Measurements from ENCODE around the gene POLR2I.

The POLR2I gene

DNA sequence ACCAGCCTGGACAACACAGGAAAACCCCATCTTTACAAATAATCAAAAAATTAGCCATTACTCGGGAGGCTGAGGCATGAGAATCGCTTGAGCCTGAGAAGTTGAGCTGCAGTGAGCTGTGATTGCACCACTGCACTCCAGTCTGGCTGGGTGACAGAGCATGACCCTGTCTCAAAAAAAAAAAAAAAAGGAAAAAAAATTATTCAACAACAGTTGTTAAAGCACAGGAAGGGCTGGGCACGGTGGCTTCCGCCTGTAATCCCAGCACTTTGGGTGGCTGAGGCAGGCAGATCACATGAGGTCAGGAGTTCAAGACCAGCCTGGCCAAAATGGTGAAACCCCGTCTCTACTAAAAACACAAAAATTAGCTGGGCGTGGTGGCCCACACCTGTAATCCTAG is 16.5 kb upstream of the POLR2I start:
- peak; percentile 75 to 92 for DNase-seq

DNA sequence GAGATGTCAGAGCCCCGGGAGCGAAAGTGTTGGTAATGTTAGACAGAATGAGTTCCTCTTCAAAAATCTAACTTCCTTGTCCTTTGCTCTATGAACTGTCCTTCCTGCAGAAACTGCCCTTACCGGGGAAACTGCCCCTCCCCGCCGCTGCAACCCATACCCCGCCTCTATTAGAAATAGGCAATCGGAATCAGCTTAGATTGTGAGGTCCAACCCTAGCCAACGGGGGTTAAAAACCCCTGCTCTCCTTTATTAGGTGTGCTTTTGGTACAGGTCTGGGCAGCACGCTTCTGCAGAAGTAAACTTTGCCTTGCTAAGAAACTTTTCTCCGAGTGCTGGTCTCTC is 13.7 kb upstream of the POLR2I start:
- DNase-seq = peak; percentile 64 to 65

DNA sequence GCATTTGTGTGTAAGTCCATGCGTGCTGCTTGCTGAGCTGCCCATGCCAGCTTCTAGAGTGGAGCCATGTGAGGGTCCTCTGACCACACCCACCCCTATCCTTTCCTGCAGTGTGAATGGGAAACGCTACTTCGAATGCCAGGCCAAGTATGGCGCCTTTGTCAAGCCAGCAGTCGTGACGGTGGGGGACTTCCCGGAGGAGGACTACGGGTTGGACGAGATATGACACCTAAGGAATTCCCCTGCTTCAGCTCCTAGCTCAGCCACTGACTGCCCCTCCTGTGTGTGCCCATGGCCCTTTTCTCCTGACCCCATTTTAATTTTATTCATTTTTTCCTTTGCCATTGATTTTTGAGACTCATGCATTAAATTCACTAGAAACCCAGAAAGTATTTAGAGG is 10.9 kb upstream of the POLR2I start:
- no peak for DNase-seq

DNA sequence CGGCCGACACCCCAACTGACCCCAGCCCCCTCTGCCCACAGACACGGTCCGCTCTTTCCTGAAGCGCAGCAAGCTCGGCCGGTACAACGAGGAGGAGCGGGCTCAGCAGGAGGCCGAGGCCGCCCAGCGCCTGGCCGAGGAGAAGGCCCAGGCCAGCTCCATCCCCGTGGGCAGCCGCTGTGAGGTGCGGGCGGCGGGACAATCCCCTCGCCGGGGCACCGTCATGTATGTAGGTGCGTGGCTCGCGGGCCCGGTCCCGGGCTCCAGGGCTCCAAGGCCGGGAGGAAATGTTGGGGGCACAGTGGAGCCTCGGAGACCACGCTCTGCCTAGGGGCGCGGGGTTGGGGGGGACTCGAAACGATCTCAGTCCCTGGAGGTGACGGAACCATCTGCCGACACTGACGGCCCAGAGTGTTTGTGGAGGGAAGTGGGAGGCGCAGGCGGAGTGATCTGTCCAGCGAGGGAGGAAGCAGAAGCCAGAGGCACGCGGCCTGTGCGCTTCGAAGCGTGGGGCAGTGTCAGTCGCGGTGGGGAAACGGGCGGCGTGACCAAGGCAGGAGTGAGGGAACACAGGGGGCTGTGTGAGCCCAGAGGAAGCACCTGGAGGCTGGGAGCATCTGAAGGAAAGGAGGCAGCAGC is 6.9 kb upstream of the POLR2I start:
- DNase-seq = no peak

DNA sequence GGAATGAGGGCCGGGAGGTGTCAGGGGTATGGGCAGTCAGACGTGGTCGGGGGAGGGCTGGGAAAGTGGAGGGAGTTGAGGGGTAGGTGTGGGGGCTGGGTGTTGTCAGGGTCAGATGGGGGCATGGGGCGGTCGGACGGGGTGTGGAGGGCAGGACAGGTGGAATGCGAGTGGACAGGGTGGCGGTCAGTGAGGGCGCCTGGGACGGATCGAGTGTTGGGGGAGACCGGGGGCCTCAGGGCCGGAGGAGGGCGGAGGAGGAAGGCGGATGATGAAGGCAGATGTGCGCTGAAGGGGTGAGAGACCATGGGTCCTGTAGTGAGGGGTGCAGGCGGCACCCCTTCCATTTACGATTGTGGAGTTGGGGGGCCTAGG is 6.3 kb upstream of the POLR2I start:
- DNase-seq = no peak

DNA sequence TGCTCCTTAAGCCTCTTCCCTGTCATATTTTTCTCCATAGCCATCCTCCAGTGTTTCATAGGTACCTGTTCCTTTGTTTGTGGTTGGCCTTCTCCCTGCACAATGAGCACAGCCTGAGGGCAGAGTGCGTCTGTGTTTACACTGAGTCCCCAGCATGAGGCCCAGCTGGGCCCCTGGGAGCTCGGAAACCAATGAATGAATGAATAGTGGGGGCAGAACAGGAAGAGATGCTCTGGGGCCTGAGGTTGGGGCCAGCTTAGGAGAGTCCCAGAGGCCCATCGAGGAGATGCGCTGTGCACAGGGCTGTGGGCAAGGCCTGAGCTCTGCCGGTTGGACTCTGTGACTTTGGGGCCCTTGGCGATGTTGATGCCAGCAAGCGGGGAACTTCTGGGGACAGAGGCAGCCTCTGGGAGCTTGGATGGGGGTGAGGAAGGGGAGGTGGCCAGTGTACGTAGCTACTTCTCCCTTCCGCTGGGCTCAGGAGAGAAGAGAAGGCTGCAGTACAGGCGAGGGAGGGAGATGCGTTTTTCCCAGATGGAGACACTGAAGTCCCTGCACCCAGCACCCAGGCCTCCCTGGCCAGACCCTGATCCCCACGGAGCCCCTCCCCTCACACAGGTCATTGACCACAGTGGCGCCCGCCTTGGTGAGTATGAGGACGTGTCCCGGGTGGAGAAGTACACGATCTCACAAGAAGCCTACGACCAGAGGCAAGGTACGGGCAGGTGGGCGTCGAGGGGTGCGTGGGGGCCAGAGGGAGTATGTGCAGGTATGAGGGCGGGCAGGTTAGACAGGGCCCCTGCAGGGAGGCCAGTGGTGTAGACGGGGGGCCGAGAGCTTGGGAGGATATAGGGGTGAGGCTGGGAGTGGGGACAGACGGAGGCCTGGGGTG is 5.7 kb upstream of the POLR2I start:
- DNase-seq = no peak

DNA sequence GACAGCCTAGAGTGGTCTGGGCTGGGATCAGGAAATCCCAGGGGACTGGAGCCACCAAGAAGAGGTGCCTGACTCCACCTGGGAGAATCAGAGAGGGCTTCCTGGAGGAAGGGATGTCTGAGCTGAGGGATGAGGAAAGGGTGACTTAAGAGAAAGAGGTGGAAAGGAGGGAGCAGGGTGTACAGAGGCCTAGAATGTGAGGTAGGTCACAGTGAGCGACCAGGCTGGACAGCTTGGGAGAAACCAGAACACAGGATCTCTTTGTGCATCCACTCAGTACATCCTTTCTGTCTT is 1.6 kb upstream of the POLR2I start:
- DNase-seq = no peak

DNA sequence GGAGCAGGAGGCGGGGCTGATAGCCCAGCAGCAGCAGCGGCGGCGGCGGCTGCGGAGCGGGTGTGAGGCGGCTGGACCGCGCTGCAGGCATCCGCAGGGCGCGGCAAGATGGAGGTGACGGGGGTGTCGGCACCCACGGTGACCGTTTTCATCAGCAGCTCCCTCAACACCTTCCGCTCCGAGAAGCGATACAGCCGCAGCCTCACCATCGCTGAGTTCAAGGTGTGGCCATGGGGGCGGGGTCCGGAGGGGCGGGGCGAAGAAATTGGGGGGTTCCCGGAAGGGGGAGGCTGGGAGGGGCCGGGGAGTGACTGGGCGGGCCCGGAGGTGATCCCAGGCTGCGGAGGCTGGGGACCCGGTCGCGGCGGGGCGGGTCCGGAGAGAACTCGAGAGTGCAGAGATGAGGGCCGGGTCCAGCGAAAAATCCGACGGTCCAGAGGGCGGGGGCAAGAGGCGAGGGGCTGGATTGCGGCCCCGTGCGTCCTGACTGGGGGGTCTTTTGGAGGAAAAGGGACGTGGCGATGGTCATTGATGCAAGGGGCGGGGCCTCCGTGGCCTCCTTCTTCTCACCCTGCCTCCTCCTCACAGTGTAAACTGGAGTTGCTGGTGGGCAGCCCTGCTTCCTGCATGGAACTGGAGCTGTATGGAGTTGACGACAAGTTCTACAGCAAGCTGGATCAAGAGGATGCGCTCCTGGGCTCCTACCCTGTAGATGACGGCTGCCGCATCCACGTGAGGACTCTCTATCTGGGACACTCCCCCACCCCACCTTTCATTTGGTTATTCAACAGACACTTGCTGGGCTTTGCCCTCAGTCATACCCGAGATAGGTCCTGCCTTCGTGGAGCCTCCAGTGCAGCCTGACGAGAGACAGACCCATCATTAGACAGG is 1.0 kb upstream of the POLR2I start, which contains the start of gene TBCB:
TBCB (plus strand) TSS at position 16 of the 891 bp plus-strand sequence; CDS start at position 109, 93 bp downstream.
- DNase-seq = peak in 1 of 2 donors; percentile 3

DNA sequence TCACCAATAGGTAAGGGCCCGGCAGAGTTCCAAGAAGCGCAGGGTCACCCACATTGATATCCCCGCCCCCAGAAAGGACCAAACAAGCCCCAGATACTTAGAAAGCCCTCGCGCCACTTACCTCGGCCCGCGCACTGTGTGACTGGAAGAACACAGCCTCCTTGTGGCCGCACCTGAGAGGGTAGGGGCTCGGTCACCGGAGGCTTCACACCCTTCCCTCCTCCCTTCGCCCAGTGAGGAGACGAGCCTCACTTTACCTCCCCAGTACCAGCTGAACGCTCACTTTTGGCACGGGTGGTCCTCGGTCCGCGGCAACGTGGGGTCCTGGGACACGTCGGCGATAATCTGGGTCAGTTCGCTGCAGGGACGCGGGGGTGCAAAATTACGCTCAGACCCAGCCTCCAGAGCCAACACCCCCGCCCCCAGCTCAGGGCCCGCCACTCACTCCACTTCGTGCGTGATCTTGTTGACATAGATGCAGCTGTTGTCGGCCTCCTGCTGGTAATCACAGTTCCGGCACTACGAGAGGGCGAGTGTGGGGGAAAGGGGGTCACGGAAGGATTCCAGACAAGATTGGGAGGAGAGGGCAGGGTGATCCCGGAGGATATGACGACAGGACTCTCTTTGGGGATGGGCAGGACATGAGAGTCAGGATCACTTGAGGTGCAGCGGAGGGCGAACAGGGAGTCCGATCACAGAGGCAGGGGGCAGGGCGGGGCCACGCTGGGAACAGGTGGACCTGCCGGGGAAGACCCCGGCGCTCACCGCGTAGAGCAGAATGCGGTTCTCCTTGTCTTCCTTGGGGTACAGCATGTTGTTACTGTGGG is 568 bp downstream of the POLR2I start:
- peak in 1 of 2 donors; percentile 5 for DNase-seq

DNA sequence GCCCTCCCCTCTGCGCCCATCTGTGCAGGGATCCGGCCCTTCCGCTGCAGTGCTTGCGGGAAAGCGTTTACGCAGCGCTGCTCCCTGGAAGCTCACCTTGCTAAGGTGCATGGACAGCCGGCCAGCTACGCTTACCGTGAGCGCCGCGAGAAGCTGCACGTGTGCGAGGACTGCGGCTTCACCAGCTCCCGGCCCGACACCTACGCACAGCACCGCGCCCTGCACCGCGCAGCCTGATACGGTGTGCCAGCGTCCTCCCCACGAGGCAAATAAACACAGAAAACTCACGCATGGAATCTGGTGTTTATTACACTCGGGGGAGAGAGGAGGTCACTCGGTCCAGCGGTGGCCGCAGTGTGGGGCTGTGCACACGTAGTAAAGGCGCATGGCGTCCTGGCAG is 1.2 kb downstream of the POLR2I start:
- DNase-seq = no peak

DNA sequence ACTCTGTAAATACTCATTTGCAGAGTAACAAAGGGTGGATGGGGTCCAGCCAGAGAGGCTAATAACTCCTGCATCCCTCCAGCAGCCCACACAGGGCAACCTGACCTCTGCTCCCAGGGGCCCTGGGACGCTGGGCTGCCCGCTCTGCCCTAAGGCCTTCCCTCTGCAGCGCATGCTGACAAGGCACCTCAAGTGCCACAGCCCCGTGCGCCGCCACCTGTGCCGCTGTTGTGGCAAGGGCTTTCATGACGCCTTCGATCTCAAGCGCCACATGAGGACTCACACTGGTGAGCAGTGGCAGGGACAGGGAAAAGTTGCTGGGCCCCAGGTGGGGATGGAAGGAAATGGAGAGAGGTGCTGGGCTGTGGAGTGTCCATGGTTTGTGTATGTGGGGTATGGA is 2.0 kb downstream of the POLR2I start:
- no peak for DNase-seq

DNA sequence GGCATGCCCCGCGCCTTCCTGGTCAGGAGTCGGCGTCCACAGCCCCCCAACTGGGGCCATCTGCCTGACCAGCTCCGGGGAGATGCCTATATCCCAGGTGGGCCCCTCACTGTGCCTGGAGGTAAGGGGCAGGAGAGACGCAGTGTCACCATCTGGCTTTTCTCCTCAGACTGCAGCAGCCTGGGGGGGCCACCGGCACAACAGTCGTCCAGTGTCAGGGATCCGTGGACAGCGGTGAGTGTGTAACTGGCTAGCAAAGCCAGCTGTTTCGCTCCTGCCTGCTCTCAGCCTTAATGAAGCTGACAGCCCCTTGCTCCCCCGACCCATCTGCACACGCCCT is 3.5 kb downstream of the POLR2I start:
- no peak for DNase-seq

DNA sequence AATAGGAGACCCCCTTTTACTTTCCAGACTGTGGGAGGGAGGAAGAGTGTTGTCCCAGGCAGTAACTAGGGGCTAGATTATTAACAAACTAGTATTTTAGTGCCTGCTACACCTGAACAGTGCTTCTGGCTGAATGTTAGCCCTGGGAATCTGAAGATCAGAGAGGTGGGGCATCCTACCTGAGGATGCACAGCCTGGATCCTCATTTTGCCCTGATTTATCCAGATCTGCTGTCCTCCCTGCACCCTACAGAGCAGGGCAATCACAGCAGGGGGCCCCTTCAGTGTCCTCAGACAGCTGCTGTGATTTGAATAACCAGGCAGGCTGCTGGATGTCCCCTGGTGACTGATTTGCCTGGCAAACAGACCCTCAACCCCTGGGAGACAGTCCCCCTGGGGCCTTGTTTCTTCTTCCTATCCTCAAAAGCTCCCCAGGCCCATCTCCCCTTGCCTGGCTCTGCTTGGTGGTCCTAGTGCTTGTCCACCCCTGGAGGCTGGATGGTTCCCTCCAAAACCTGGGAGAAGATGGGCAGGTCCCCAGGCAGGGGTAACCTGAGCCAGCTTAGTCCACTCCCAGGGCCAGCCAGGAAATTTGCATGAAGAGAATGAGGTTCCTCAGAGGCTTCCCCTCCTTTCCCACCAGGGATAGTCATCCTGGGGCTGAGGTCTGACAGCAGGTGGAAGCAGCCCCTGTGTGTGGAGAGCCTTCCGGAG is 4.0 kb downstream of the POLR2I start, which contains the start of gene OVOL3:
OVOL3 (plus strand) TSS at position 657 of the 713 bp plus-strand sequence. CDS start 60 bp downstream, outside the sequence.
- no peak for DNase-seq

DNA sequence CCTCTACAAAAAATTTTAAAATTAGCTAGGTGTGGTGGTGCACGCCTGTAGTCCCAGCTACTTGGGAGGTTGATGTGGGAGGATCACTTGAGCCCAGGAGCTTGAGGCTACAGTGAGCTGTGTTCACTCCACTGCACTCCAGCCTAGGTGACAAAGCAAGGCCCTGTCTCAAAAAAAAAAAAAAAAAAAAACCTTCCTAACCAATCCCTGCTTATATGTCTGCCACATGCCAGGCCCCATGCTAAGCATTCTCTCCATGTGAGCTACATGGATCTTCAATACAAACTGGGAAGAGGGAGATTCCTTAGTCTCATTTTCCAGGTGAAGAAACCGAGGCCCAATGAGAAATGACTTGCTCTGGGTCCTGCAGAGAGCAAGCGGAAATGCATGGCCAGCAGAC is 6.0 kb downstream of the POLR2I start:
- no peak for DNase-seq

DNA sequence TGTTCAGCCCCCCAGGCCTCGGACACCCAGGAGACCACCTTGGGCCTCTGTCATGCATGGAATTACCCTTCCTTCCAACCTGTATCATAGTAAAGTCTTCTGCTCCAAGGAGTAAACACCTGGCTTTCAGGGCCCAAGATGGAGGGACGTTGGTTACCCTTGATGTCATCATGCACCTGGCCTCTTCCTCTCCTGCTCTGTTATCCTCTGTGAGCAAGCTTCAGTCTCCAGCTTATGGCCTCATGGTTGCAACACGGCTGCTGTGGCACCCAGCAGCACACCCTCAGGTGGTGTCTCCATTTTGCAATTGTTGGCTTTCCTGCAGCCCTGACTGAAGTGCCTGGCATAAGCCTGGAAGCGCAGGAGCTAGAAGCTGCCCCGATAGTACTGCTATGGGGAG is 7.7 kb downstream of the POLR2I start:
- no peak for DNase-seq

DNA sequence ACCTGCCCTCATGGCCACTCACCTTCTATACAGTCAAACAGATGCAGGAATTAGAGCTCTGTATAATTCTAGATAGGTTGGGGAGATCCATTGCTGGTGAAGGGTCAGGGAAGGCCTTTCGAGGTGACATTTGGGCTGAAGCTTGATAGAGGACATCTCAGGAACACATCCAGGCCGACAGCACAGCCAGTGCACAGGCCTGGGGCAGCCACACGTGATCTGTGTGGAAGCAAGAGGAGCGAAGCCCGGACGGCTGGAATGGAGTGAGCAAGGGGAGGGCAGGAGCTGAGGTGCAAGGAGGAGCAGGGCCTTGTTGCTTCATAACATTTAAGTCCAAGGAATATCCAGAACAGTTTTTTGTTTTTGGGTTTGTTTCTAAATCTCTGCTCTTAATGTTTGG is 8.2 kb downstream of the POLR2I start:
- no peak for DNase-seq

DNA sequence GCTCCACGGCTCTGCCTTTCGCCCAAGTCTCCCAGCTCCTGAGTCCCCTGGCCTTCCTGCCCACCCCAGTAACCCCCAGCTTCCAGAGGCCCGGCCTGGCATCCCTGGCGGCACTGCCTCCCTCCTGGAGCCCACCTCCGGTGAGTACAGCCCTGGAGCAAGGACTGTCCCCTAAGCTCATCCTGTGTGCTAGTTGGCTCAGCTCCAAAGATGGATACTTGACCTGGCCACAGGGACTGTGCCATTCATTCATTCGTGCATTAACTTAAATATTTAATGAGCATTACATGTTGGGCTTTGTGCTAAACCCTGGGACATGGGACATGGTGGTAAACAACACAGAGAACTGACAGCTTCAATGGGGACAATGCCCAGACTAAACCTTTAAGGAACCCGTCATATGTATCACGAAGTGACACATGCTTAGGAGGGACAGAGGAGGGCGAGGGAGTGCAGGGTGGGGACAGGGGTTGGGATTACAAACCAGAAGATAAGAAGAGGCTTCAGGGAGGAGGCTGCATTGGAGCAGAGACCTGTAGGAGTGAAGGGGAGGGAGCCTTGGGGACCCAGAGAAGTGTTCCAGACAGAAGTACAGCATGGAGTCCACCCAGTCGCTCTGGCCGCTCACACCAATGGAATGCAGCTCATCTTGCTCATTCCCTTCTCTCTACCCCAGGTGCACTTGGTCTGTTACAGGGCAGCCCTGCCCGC is 10.7 kb downstream of the POLR2I start:
- DNase-seq = no peak

DNA sequence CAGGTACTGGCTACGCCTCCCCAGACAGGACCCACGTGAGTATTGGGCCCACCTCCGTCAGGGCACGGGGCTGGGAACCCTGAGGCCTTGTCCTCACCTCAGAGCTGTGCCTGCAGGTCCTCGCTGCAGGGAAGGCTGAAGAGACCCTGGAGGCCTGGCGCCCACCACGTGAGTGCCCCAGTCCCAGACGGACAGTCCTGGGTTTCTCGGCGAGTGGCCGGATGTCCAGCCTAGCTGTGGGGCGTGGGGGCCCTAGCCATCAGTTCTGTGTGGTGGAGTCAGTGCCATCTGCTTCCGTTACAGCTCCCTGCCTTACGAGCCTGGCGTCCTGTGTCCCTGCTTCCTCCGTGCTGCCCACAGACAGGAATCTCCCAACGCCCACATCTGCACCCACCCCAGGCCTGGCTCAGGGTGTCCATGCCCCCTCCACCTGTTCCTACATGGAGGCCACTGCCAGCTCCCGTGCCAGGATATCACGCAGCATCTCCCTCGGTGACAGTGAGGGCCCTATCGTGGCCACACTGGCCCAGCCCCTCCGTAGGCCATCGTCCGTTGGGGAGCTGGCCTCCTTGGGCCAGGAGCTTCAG is 11.5 kb downstream of the POLR2I start:
- DNase-seq = no peak

DNA sequence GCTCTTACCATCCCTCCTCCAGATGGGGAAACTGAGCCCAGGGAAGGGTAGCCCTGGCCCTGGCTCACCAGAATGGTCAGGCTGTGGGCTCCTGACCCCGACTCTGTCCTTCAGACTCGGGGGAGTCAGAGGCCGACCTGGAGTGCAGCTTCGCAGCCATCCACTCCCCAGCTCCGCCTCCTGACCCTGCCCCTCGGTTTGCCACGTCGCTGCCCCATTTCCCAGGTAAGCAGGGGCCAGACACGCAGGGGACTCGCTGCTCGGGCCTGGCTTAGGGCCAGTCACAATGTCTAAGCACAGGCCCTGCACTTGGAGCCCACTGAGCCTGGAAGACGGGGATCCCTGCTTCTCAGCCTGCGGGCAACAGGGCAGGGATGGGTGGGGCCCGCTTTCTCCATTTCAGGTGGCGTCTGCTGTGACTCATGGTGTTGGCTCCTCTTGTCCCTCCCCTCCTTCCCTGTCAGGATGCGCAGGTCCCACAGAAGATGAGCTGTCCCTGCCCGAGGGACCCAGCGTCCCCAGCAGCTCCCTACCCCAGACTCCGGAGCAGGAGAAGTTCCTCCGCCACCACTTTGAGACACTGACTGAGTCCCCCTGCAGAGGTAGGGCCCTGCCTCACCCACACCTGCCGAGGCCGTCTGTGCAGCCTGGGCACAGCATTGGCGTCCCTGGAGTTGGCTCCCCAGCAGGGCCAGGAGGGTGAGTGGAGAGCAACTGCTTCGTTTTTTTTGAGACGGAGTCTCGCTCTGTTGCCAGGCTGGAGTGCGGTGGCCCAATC is 12.9 kb downstream of the POLR2I start:
- DNase-seq = no peak

DNA sequence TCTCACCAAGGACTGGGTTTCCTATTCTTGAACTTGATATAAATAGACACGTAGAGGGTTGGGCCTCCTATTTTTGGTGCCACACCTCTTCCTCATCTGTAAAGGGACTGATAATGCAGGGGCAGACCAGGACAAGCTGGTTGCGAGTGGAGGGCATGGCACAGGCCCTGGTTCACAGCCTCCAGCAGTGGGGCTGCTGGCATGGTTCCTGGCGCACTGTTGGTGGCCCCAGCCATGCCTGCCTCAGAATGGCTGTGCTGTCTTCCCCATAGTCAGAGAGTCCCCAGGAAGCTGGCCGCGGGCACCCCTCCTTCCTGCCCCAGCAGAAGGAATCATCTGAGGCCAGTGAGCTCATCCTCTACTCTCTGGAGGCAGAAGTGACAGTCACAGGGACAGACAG is 14.2 kb downstream of the POLR2I start:
- DNase-seq = peak; percentile 18 to 73

Measured in inflammatory macrophage (primary cell).